HepG2 (cell line): ENCODE measurements around the gene SLC11A1. TPM values are rescaled to one million over a fixed set of nuclear protein-coding genes. Genes with fewer than 3 reads are reported as not detected.

ENCODE experiments used
- BRCA1 ChIP-seq: sonication (generic); formaldehyde crosslinking; IDR thresholded peaks from 2 replicates; pipeline ENCODE4 v1.4.0; 2020; ENCODE audit warnings: missing genetic modification reagents
- CENPX ChIP-seq: sonication (generic); formaldehyde crosslinking; IDR thresholded peaks from 2 replicates; pipeline ENCODE4 v1.9.0; 2021; ENCODE audit warnings: mild to moderate bottlenecking, missing genetic modification reagents, moderate library complexity
- GZF1 ChIP-seq: sonication (generic); formaldehyde crosslinking; IDR thresholded peaks from 2 replicates; pipeline ENCODE4 v1.5.1; 2020; ENCODE audit warnings: mild to moderate bottlenecking, missing genetic modification reagents
- HCFC1 ChIP-seq: fragments of 150-350 bp; IDR thresholded peaks from 2 replicates; pipeline ENCODE4 v1.6.1; 2014; ENCODE audit warnings: low read depth, low read length
- HMG20B ChIP-seq: conservative IDR thresholded peaks from 2 replicates; pipeline ENCODE4 v1.6.1; 2016; ENCODE audit warnings: missing genetic modification reagents, missing compliant biosample characterization
- HOXA5 ChIP-seq: sonication (generic); formaldehyde crosslinking; IDR thresholded peaks from 2 replicates; pipeline ENCODE4 v1.4.0; 2020; ENCODE audit warnings: missing genetic modification reagents
- KLF11 ChIP-seq: IDR thresholded peaks from 2 replicates; pipeline ENCODE4 v1.6.1; 2016; ENCODE audit warnings: missing compliant biosample characterization
- MBNL3 ChIP-seq: fragments of 250-450 bp; sonication (Bioruptor Pico); conservative IDR thresholded peaks from 2 replicates; pipeline ENCODE4 v1.8.0; 2022; ENCODE audit warnings: mild to moderate bottlenecking, inconsistent platforms
- NCOR1 ChIP-seq: fragments of 200-600 bp; sonication (generic); IDR thresholded peaks from 2 replicates; pipeline ENCODE4 v1.7.0; 2017; ENCODE audit warnings: antibody characterized with exemption, low read length, borderline replicate concordance
- PCBP2 ChIP-seq: fragments of 200-400 bp; formaldehyde crosslinking; optimal IDR thresholded peaks from 2 replicates; pipeline ENCODE3; 2018; ENCODE audit warnings: low read length, low read depth; ENCODE audit not compliant: poor library complexity, severe bottlenecking
- PREB ChIP-seq: sonication (generic); formaldehyde crosslinking; IDR thresholded peaks from 2 replicates; pipeline ENCODE4 v1.4.0; 2020; ENCODE audit warnings: missing genetic modification reagents
- RELA ChIP-seq: sonication (generic); formaldehyde crosslinking; IDR thresholded peaks from 2 replicates; pipeline ENCODE4 v1.4.0; 2020; ENCODE audit warnings: missing genetic modification reagents
- SATB2 ChIP-seq: sonication (generic); formaldehyde crosslinking; IDR thresholded peaks from 2 replicates; pipeline ENCODE4 v1.5.0; 2020; ENCODE audit warnings: missing genetic modification reagents
- SP4 ChIP-seq: sonication (generic); formaldehyde crosslinking; IDR thresholded peaks from 2 replicates; pipeline ENCODE4 v1.8.1; 2023; ENCODE audit warnings: mild to moderate bottlenecking, missing genetic modification reagents
- U2AF2 ChIP-seq: fragments of 200-400 bp; formaldehyde crosslinking; IDR thresholded peaks from 2 replicates; pipeline ENCODE4 v1.6.1; 2017; ENCODE audit warnings: low read depth, mild to moderate bottlenecking, low read length
- ZBTB7B ChIP-seq: sonication (generic); formaldehyde crosslinking; IDR thresholded peaks from 2 replicates; pipeline ENCODE4 v1.4.0; 2020; ENCODE audit warnings: missing genetic modification reagents
- ZFP41 ChIP-seq: sonication (generic); formaldehyde crosslinking; IDR thresholded peaks from 2 replicates; pipeline ENCODE4 v1.4.0; 2020; ENCODE audit warnings: mild to moderate bottlenecking, missing genetic modification reagents, borderline replicate concordance
- ZMYM4 ChIP-seq: sonication (generic); formaldehyde crosslinking; IDR thresholded peaks from 2 replicates; pipeline ENCODE4 v1.8.1; 2023; ENCODE audit warnings: mild to moderate bottlenecking, missing genetic modification reagents
- ZNF569 ChIP-seq: sonication (generic); formaldehyde crosslinking; IDR thresholded peaks from 2 replicates; pipeline ENCODE4 v1.5.0; 2020; ENCODE audit warnings: mild to moderate bottlenecking, missing genetic modification reagents, moderate library complexity, borderline replicate concordance
- ZNF775 ChIP-seq: sonication (generic); formaldehyde crosslinking; IDR thresholded peaks from 2 replicates; pipeline ENCODE4 v1.4.0; 2020; ENCODE audit warnings: missing genetic modification reagents, mild to moderate bottlenecking, moderate library complexity, borderline replicate concordance
- ZSCAN29 ChIP-seq: sonication (generic); formaldehyde crosslinking; conservative IDR thresholded peaks from 2 replicates; pipeline ENCODE4 v1.4.0; 2020; ENCODE audit warnings: mild to moderate bottlenecking, missing genetic modification reagents
- polyA plus RNA-seq, 8 experiments: library from polyadenylated mRNA; depleted of rRNA in 3 of 8; stranded (reverse) in 7 of 8; unstranded in 1 of 8; fragments of >200 nt; fragmentation: Illumina TruSeq in 4 of 8; extraction: Trizol in 4 of 8; gene quantifications; 2 replicates each; pipeline versions ENCODE4 v1.2.1 to v1.2.3, GENCODE V29; 2011 to 2016; ENCODE audit warnings: low read depth in 4 of 8, missing spikeins in 1 of 8, mixed read lengths in 1 of 8; ENCODE audit not compliant: insufficient read depth in 1 of 8
- total RNA-seq, 5 experiments: library from RNA; depleted of rRNA; stranded (reverse); fragments of >200 nt; fragmentation: Illumina TruSeq; extraction: Trizol; gene quantifications; 2 replicates each; pipeline ENCODE4 v1.2.3, GENCODE V29; 2016; ENCODE audit warnings: low read depth in 1 of 5
- TF ChIP-seq, protein P1 (sequence below): sonication (generic); formaldehyde crosslinking; IDR thresholded peaks from 2 replicates; pipeline ENCODE4 v1.5.0; 2020; ENCODE audit warnings: missing genetic modification reagents
- TF ChIP-seq, protein P2 (sequence below): sonication (generic); formaldehyde crosslinking; IDR thresholded peaks from 2 replicates; pipeline ENCODE4 v1.8.1; 2023; ENCODE audit warnings: mild to moderate bottlenecking, missing genetic modification reagents
- TF ChIP-seq, protein P3 (sequence below): IDR thresholded peaks from 2 replicates; pipeline ENCODE4 v1.6.1; 2016; ENCODE audit warnings: low read depth, control low read depth
- TF ChIP-seq, protein P4 (sequence below): sonication (generic); formaldehyde crosslinking; IDR thresholded peaks from 2 replicates; pipeline ENCODE4 v1.5.0; 2020; ENCODE audit warnings: missing genetic modification reagents

SLC11A1 gene
- total and polyA plus RNA-seq, 2 of the 13 experiments (the other 11 are each of a cell fraction or from before 2014, with no cell fraction given) = 0.33 to 2.3 TPM

GRCh38 chr2:218418717-218419458, 36.8 kb downstream of the SLC11A1 start, which contains the start of gene VIL1 (continued):
- TF ChIP-seq, protein P1, sequence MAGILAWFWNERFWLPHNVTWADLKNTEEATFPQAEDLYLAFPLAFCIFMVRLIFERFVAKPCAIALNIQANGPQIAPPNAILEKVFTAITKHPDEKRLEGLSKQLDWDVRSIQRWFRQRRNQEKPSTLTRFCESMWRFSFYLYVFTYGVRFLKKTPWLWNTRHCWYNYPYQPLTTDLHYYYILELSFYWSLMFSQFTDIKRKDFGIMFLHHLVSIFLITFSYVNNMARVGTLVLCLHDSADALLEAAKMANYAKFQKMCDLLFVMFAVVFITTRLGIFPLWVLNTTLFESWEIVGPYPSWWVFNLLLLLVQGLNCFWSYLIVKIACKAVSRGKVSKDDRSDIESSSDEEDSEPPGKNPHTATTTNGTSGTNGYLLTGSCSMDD (CRISPR knock-in tag) = no peak
- TF ChIP-seq NCOR1 = peak; percentile 95
- peak; percentile 63; the same call in 1 of the 2 replicates for TF ChIP-seq ZMYM4
- TF ChIP-seq HCFC1 = no peak
- TF ChIP-seq ZNF569 (CRISPR knock-in tag) = no peak
- TF ChIP-seq GZF1 (CRISPR knock-in tag) = no peak; the same call in 1 of the 2 replicates
- peak; percentile 73 for TF ChIP-seq ZBTB7B (CRISPR knock-in tag)
- TF ChIP-seq U2AF2 = peak; percentile 69; the same call in 1 of the 2 replicates
- TF ChIP-seq BRCA1 (CRISPR knock-in tag) = peak; percentile 27; the same call in 1 of the 2 replicates
- TF ChIP-seq, protein P2, sequence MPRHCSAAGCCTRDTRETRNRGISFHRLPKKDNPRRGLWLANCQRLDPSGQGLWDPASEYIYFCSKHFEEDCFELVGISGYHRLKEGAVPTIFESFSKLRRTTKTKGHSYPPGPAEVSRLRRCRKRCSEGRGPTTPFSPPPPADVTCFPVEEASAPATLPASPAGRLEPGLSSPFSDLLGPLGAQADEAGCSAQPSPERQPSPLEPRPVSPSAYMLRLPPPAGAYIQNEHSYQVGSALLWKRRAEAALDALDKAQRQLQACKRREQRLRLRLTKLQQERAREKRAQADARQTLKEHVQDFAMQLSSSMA (CRISPR knock-in tag) = peak; percentile 91; the same call in 1 of the 2 replicates
- TF ChIP-seq, protein P3, sequence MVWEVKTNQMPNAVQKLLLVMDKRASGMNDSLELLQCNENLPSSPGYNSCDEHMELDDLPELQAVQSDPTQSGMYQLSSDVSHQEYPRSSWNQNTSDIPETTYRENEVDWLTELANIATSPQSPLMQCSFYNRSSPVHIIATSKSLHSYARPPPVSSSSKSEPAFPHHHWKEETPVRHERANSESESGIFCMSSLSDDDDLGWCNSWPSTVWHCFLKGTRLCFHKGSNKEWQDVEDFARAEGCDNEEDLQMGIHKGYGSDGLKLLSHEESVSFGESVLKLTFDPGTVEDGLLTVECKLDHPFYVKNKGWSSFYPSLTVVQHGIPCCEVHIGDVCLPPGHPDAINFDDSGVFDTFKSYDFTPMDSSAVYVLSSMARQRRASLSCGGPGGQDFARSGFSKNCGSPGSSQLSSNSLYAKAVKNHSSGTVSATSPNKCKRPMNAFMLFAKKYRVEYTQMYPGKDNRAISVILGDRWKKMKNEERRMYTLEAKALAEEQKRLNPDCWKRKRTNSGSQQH (CRISPR knock-in tag) = no peak; the same call in none of the 2 replicates
- no peak for TF ChIP-seq MBNL3 (CRISPR knock-in tag)
- no peak for TF ChIP-seq PREB (CRISPR knock-in tag)
- no peak for TF ChIP-seq SATB2 (CRISPR knock-in tag)
- TF ChIP-seq, protein P4, sequence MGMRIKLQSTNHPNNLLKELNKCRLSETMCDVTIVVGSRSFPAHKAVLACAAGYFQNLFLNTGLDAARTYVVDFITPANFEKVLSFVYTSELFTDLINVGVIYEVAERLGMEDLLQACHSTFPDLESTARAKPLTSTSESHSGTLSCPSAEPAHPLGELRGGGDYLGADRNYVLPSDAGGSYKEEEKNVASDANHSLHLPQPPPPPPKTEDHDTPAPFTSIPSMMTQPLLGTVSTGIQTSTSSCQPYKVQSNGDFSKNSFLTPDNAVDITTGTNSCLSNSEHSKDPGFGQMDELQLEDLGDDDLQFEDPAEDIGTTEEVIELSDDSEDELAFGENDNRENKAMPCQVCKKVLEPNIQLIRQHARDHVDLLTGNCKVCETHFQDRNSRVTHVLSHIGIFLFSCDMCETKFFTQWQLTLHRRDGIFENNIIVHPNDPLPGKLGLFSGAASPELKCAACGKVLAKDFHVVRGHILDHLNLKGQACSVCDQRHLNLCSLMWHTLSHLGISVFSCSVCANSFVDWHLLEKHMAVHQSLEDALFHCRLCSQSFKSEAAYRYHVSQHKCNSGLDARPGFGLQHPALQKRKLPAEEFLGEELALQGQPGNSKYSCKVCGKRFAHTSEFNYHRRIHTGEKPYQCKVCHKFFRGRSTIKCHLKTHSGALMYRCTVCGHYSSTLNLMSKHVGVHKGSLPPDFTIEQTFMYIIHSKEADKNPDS (CRISPR knock-in tag) = 0 out of 2 replicates have a peak, but pooled peaks have one; percentile 6
- no peak for TF ChIP-seq CENPX
- 0 out of 2 replicates have a peak, but pooled peaks have one; percentile 23 for TF ChIP-seq HMG20B (CRISPR knock-in tag)
- TF ChIP-seq HOXA5 (CRISPR knock-in tag) = peak; percentile 79; the same call in 1 of the 2 replicates
- TF ChIP-seq RELA (CRISPR knock-in tag) = no peak
- TF ChIP-seq KLF11 = no peak
- no peak for TF ChIP-seq PCBP2
- TF ChIP-seq ZNF775 = no peak
- TF ChIP-seq ZFP41 (CRISPR knock-in tag) = no peak; the same call in 1 of the 2 replicates
- TF ChIP-seq ZSCAN29 (CRISPR knock-in tag) = no peak
- TF ChIP-seq SP4 (CRISPR knock-in tag) = peak; percentile 73; the same call in 1 of the 2 replicates
